Suprapubic skin (tissue), 4 donors: ENCODE data around the gene ALCAM.

ENCODE experiments used
- EP300 ChIP-seq: sonication (generic); formaldehyde crosslinking; IDR thresholded peaks from one replicate; pipeline ENCODE4 v1.6.1; 2017; ENCODE audit warnings: antibody characterized with exemption
- POLR2A ChIP-seq, 2 donors: fragments of 450-650 bp; IDR thresholded peaks; one replicate each; pipeline ENCODE4 v1.6.1; 2017; ENCODE audit warnings: antibody characterized with exemption in 2 of 2, mild to moderate bottlenecking in 2 of 2, moderate library complexity in 2 of 2
- POLR2AphosphoS5 ChIP-seq, 3 donors: sonication (generic); formaldehyde crosslinking; IDR thresholded peaks; one replicate each; pipeline ENCODE4 v1.6.1; 2017; ENCODE audit warnings: antibody characterized with exemption in 3 of 3
- TF ChIP-seq, protein P1 (sequence below), 2 donors: fragments of 200-600 bp in 1 of 2; fragments of 450-650 bp in 1 of 2; sonication (generic) in 1 of 2; IDR thresholded peaks; one replicate each; pipeline ENCODE4 v1.5.1; 2016 to 2019; ENCODE audit warnings: antibody characterized with exemption in 2 of 2, mild to moderate bottlenecking in 1 of 2, moderate library complexity in 1 of 2

GRCh38 chr3:105495021-105495420 lies 128.3 kb downstream of the ALCAM start:
- TF ChIP-seq, protein P1, sequence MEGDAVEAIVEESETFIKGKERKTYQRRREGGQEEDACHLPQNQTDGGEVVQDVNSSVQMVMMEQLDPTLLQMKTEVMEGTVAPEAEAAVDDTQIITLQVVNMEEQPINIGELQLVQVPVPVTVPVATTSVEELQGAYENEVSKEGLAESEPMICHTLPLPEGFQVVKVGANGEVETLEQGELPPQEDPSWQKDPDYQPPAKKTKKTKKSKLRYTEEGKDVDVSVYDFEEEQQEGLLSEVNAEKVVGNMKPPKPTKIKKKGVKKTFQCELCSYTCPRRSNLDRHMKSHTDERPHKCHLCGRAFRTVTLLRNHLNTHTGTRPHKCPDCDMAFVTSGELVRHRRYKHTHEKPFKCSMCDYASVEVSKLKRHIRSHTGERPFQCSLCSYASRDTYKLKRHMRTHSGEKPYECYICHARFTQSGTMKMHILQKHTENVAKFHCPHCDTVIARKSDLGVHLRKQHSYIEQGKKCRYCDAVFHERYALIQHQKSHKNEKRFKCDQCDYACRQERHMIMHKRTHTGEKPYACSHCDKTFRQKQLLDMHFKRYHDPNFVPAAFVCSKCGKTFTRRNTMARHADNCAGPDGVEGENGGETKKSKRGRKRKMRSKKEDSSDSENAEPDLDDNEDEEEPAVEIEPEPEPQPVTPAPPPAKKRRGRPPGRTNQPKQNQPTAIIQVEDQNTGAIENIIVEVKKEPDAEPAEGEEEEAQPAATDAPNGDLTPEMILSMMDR (IDR thresholded peaks at IDR 0.05), result no peak
- TF ChIP-seq POLR2AphosphoS5 (IDR thresholded peaks at IDR 0.05) (no peak), POLR2A (IDR thresholded peaks at IDR 0.05) (no peak), EP300 (no peak)
